Astrocyte of the cerebellum (primary cell): ENCODE results near the gene TNFSF9.
"Not testable (repeated sequence)": the region's sequence is repeated elsewhere in the genome, so short reads cannot be mapped to it uniquely, and the experiment has no call there.

Experiments
- DNase-seq: peaks from one replicate; pipeline ENCODE4 v3.0.0-alpha.2; 2011; ENCODE audit warnings: low read depth
- H3K4me3 ChIP-seq: 2 replicates; pipeline ENCODE4 v1.5.1; 2011; ENCODE audit warnings: mild to moderate bottlenecking, low read depth, low read length, moderate library complexity
- in situ Hi-C: cut with HindIII; loops from 2 replicates; pipeline ENCODE4 v1.10.0; 2017; ENCODE audit warnings: low sequenced_read_pairs
- TF ChIP-seq, protein P1 (sequence below): IDR thresholded peaks from 2 replicates; pipeline ENCODE4 v1.5.1; 2012; ENCODE audit warnings: low read length, low read depth, moderate library complexity, mild to moderate bottlenecking; ENCODE audit errors: missing control alignments

TNFSF9 gene

DNA sequence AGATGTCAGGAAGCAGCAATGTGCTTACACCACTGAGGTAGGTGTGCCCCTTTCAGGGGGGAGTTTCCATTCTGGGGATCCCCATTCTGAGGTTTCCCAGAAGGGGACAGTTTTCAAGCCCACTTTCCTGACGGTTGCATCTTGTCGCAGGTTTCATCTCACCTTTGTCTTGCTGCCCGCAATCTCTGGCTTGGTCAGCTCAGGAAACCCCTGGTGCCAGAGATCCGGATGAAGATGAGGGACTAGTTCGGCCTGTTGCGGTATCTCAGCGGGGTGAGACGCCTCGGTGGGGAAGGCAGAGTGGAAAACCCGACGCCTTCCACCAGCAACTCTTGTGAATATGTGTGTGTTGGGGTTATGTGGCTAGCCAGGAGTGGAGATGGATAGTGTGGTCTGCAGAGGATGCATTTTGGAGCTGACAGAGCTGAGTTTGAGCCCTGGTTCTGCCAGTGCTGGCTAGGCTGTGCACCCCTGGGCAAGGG, 13.1 kb downstream of the TNFSF9 start:
- TF ChIP-seq, protein P1, sequence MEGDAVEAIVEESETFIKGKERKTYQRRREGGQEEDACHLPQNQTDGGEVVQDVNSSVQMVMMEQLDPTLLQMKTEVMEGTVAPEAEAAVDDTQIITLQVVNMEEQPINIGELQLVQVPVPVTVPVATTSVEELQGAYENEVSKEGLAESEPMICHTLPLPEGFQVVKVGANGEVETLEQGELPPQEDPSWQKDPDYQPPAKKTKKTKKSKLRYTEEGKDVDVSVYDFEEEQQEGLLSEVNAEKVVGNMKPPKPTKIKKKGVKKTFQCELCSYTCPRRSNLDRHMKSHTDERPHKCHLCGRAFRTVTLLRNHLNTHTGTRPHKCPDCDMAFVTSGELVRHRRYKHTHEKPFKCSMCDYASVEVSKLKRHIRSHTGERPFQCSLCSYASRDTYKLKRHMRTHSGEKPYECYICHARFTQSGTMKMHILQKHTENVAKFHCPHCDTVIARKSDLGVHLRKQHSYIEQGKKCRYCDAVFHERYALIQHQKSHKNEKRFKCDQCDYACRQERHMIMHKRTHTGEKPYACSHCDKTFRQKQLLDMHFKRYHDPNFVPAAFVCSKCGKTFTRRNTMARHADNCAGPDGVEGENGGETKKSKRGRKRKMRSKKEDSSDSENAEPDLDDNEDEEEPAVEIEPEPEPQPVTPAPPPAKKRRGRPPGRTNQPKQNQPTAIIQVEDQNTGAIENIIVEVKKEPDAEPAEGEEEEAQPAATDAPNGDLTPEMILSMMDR, result no peak
- in situ Hi-C loops, result no loop called here
- H3K4me3 ChIP-seq, result no peak overlapping the region
- DNase-seq, result no peak

- DNase-seq, result not testable (repeated sequence)
Observed at GRCh38 chr19:6550679-6551078, 19.9 kb downstream of the TNFSF9 start.

GRCh38 chr19:6551091-6551490, 20.3 kb downstream of the TNFSF9 start:
- TF ChIP-seq, protein P1, result no peak
- no peak overlapping the region for H3K4me3 ChIP-seq
- DNase-seq, result no peak
- in situ Hi-C loops, result no loop called here

More at GRCh38 chr19:6550679-6551078, 19.9 kb downstream of the TNFSF9 start:
- in situ Hi-C loops, H3K4me3 ChIP-seq: not testable (repeated sequence)

DNA sequence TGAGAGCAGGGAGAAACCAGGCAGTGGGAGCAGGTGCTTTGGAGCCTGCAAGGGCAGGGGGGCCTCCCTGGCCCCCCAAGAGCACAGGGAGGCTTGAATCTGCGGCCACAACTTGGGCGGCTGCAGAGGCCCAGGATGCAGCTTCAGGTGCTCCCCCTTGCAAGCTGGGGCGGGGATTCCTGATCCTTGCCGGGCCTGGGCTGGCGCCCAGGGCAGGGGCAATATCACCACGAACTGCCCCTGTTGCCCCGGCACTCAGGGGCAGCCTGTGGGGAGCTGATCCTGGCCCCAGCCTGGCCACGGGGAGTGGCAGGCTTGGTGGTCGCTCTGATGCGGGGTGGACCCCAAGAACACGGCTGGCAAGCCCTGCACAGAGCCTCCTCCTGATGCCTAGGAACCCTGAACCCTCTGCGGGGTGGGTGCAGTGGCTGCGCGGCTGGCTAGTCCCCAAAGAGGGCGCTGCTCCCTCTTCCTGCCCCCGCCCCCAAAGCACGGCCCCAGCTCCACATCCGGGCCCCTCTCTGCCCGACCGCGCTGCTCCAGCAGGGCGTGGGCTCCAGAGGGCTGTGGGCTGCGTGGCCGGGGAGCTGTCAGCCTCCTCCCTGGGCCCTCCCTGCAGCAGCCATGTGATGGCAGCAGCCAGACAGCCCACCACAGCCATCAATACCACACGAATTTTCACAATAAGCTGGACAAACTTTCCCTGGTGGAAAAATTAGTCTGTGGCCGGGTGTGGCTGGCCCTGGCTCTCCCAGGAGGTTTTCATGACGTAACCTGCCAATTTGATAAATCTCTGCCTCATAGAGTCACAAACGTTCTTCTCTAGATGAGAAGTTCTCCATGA, 21.0 kb downstream of the TNFSF9 start:
- TF ChIP-seq, protein P1, result no peak
- in situ Hi-C loops, result no loop called here
- DNase-seq, result no peak
- H3K4me3 ChIP-seq, result no peak overlapping the region

GRCh38 chr19:6556043-6556449, 25.2 kb downstream of the TNFSF9 start:
- TF ChIP-seq, protein P1, result no peak
- DNase-seq, result no peak
- in situ Hi-C loops, result no loop called here

DNA sequence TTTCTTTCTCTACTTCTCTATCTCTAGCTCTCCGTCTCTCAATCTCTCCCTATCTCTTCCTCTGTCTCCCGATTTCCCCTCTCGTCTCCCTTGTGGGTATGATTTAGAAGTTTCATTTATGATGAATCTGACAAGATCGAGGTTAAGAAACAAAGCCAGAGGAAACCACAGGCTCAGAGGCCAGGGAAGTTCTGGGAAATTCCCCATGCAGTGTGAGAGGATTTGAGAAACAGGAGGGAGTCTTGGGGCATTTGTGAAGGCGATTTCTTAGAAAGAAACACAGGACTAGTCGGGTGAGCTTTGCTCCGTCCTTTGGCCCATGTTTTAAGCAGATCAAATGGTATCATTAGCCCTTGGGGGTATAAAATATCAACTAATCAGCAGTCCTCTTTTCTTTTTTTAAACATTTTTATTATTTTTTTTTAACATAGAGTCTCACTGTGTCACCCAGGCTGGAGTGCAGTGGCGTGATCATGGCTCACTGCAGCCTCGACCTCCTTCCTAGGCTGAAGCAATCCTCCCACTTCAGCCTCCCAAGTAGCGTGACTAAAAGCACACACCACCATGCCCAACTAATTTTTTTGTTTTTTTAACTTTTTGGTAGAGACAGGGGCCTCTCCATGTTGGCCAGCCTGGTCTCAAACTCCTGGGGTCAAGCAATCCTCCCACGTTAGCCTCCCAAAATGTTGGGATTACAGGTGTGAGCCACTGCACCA, 25.8 kb downstream of the TNFSF9 start:
- peak; percentile 33 for DNase-seq
- in situ Hi-C loops, result no loop called here
- no peak overlapping the region for H3K4me3 ChIP-seq
- TF ChIP-seq, protein P1, result no peak

More at GRCh38 chr19:6556043-6556449, 25.2 kb downstream of the TNFSF9 start:
- no peak overlapping the region for H3K4me3 ChIP-seq

- H3K4me3 ChIP-seq, DNase-seq, in situ Hi-C loops: not testable (repeated sequence)
Observed at GRCh38 chr19:6562437-6562836, 31.6 kb downstream of the TNFSF9 start.
